Activated naive CD8-positive, alpha-beta T cell treated with anti-CD3 and anti-CD28 coated beads, Interleukin-2, amount 10 ng/mL, durations not matched to agents 7 days and 5 days (primary cell): Measurements from ENCODE around the gene BLVRB. TPM values are rescaled to one million over a fixed set of nuclear protein-coding genes. Genes with fewer than 3 reads are reported as not detected.

Experiments
- ATAC-seq: fragments of 150-1000 bp; cut with Tn5 transposase; one replicate; pipeline ENCODE4 v1.10.0; 2021; ENCODE audit warnings: low read depth, moderate library complexity
- POLR2A ChIA-PET: fragments of 350-600 bp; sonication (Branson Sonifier 250); formaldehyde crosslinking; loops from one replicate; lab custom pipeline; 2021; ENCODE audit warnings: antibody characterized with exemption; lab: Charles Lee
- DNase-seq: peaks from one replicate; pipeline ENCODE4 v3.0.0; 2021
- H3K27ac Mint-ChIP-seq: one replicate; pipeline ENCODE4 v1.8.0; 2022; ENCODE audit warnings: mild to moderate bottlenecking, mixed read lengths
- H3K27me3 Mint-ChIP-seq: one replicate; pipeline ENCODE4 v1.8.0; 2022; ENCODE audit warnings: mild to moderate bottlenecking, moderate library complexity, mixed read lengths
- H3K36me3 Mint-ChIP-seq: one replicate; pipeline ENCODE4 v1.8.0; 2021; ENCODE audit warnings: mild to moderate bottlenecking, mixed read lengths
- H3K4me1 Mint-ChIP-seq: one replicate; pipeline ENCODE4 v1.8.0; 2021; ENCODE audit warnings: mixed read lengths
- H3K4me3 Mint-ChIP-seq: one replicate; pipeline ENCODE4 v1.8.0; 2022; ENCODE audit warnings: mild to moderate bottlenecking, moderate library complexity, mixed read lengths
- H3K9me3 Mint-ChIP-seq: one replicate; pipeline ENCODE4 v1.8.0; 2021; ENCODE audit warnings: mixed read lengths
- total RNA-seq, 2 experiments: library from RNA; stranded (reverse); gene quantifications; one replicate each; pipeline ENCODE4 v1.2.3, GENCODE V29; 2021

BLVRB gene
- total RNA-seq = 10 to 100 TPM; 20.4 to 21.5 TPM

DNA sequence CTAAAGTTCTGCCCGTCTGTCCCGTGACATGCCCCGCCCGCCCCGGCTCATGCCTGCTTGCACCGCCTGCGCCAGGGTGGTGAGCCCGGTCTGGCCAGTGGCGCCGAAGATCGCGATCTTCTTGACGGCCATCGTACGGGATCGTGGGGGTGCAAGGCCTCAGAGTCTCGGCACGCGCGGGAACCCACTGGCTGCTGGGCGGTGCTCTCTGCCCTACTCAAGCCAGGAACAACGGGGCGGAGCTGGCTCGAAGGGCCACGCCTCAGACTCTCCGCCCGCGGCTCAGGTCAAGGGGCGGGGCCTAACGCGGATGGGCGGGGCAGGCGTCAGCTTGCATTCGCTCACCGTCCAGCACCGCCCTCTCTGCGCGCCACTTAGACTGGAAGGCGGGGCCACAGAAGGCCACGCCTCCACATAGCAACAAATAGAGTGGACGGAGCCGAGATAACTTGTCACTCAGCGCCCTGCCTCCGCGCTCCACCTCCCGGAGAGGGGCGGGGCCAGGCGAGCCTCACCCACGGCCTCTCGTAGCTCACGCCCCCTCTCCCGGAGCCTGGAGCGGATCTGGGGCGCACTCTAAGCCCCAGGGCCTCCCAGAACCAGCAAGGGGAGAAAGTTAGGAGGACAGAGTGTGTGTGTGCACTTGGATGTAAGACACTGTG, at the start of gene BLVRB:
Gene BLVRB, minus strand, starts transcription at position 189 of the 662 bp plus-strand sequence. Its CDS starts 57 bp downstream, at position 132.
- peak; percentile 85 for ATAC-seq
- Mint-ChIP-seq H3K4me3 (peak within 1 kb of the TSS; percentile 73), H3K27ac (peak within 1 kb of the TSS; percentile 79), H3K9me3 (no peaks in the 10 kb centered on the region), H3K4me1 (peaks cover 24% of the 10 kb centered on the region), H3K27me3 (peaks cover 21% of the 10 kb centered on the region), H3K36me3 (no peaks in the 10 kb centered on the region)
- POLR2A ChIA-PET = interaction anchor here (0.9 to 1.9 kb wide), 8 partner anchors 22 to 191 kb away, joined by 3 to 12 read pairs (median 4); partner anchors contain the start of genes C19orf47 and PLD3
- DNase-seq = peak; percentile 100

GRCh38 chr19:40513741-40514315, 48.3 kb upstream of the BLVRB start:
- Mint-ChIP-seq H3K27me3 (peaks cover 51% of the 10 kb centered on the region), H3K4me1 (peaks cover 2% of the 10 kb centered on the region), H3K36me3 (no peaks in the 10 kb centered on the region), H3K27ac (no peak overlapping the region), H3K4me3 (no peak overlapping the region), H3K9me3 (no peaks in the 10 kb centered on the region)
- POLR2A ChIA-PET = no interaction called here
- ATAC-seq (no peak), DNase-seq (no peak)

DNA sequence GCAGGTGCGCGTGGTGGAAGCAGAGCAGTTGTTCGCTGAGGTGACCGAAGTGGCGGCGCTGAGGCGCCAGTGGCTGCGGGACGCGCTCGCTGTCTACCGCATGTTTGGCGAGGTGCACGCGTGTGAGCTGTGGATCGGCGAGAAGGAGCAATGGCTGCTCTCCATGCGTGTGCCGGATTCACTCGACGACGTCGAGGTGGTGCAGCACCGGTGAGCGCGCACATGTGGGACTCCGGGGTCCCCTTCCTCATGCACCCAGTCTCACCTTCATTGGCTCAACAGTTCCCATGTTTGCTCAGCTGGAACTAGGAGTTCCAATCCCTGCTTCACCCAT, 47.8 kb upstream of the BLVRB start:
- ATAC-seq (no peak), DNase-seq (no peak)
- Mint-ChIP-seq H3K36me3 (no peaks in the 10 kb centered on the region), H3K27ac (no peak overlapping the region), H3K4me3 (no peak overlapping the region), H3K9me3 (no peaks in the 10 kb centered on the region), H3K27me3 (peaks cover 51% of the 10 kb centered on the region), H3K4me1 (peaks cover 2% of the 10 kb centered on the region)
- POLR2A ChIA-PET = no interaction called here

GRCh38 chr19:40512473-40513344, 47.2 kb upstream of the BLVRB start:
- Mint-ChIP-seq H3K9me3 (no peaks in the 10 kb centered on the region), H3K27ac (no peak overlapping the region), H3K4me1 (peaks cover 2% of the 10 kb centered on the region), H3K4me3 (no peak overlapping the region), H3K27me3 (peaks cover 47% of the 10 kb centered on the region), H3K36me3 (no peaks in the 10 kb centered on the region)
- ATAC-seq = peak; percentile 30
- peak; percentile 39 for DNase-seq
- POLR2A ChIA-PET = no interaction called here

- Mint-ChIP-seq H3K36me3 (no peaks in the 10 kb centered on the region), H3K4me3 (no peak overlapping the region), H3K4me1 (peaks cover 2% of the 10 kb centered on the region), H3K27ac (no peak overlapping the region), H3K27me3 (peaks cover 44% of the 10 kb centered on the region), H3K9me3 (no peaks in the 10 kb centered on the region)
- no peak for ATAC-seq
- POLR2A ChIA-PET = no interaction called here
- no peak for DNase-seq
Measured at GRCh38 chr19:40512110-40512472, 46.5 kb upstream of the BLVRB start.

- no peak overlapping the region for H3K27ac Mint-ChIP-seq
- no peak overlapping the region for H3K4me3 Mint-ChIP-seq
- peaks cover 38% of the 10 kb centered on the region for H3K27me3 Mint-ChIP-seq
- no peaks in the 10 kb centered on the region for H3K36me3 Mint-ChIP-seq
- no peak for DNase-seq
- no peak for ATAC-seq
- POLR2A ChIA-PET = no interaction called here
- peaks cover 2% of the 10 kb centered on the region for H3K4me1 Mint-ChIP-seq
- no peaks in the 10 kb centered on the region for H3K9me3 Mint-ChIP-seq
Measured at GRCh38 chr19:40511487-40511886, 45.9 kb upstream of the BLVRB start.

- no peaks in the 10 kb centered on the region for H3K9me3 Mint-ChIP-seq
- H3K27me3 Mint-ChIP-seq = peaks cover 37% of the 10 kb centered on the region
- ATAC-seq (no peak), DNase-seq (no peak)
- H3K36me3 Mint-ChIP-seq = no peaks in the 10 kb centered on the region
- peaks cover 2% of the 10 kb centered on the region for H3K4me1 Mint-ChIP-seq
- H3K4me3 Mint-ChIP-seq = no peak overlapping the region
- H3K27ac Mint-ChIP-seq = no peak overlapping the region
- POLR2A ChIA-PET = no interaction called here
Measured at GRCh38 chr19:40510526-40511115, 45.1 kb upstream of the BLVRB start.

DNA sequence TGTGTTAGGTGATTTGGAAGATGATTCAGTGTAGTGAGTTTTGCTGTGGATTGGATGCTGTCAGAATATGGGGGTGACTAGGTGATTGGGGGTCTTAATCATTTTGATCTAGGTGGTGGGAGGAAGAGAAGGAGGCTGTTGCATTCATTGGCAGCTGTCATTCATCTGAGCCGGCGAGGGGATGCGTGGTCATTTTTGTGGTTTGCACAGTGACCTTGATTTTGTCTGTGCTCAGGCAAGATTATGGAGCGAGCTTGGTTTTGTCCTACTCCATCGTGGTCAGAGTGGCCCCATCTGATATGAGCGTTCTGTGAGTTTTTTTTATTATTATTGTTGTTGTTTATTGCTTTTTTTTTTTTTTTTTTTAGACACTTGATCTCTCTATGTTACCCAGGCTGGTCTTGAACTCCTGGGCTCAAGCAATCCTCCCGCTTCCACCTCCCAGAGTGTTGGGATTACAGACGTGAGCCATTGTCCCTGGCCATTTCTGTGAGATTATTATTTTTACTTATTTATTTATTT, 43.3 kb upstream of the BLVRB start:
- peaks cover 2% of the 10 kb centered on the region for H3K4me1 Mint-ChIP-seq
- H3K36me3 Mint-ChIP-seq = no peaks in the 10 kb centered on the region
- no peak overlapping the region for H3K27ac Mint-ChIP-seq
- H3K4me3 Mint-ChIP-seq = no peak overlapping the region
- DNase-seq (no peak), ATAC-seq (no peak)
- POLR2A ChIA-PET = interaction anchor here (0.6 kb wide), 1 partner anchor 67 kb away, joined by 4 read pairs; no protein-coding TSS in a partner anchor
- H3K9me3 Mint-ChIP-seq = no peaks in the 10 kb centered on the region
- H3K27me3 Mint-ChIP-seq = peaks cover 27% of the 10 kb centered on the region

DNA sequence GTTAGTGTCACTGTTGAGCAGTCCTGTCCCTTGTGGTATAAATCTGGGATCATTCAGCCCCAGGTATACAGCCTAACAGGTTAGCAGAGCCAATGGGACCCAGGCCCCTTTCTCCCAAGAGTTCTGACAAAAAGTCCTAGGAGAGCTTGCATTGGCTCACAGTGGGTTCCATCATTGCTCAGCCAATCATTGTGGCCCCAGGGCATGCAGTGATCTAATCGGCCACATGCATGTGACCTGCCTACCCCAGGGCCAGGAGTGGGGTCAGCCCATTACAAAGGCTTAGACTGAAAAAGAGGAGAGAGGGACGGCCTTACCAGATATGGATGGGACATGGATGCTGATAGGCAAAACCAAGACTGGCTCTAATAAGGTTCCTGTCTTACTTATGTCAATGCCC, 42.3 kb upstream of the BLVRB start:
- POLR2A ChIA-PET = no interaction called here
- DNase-seq = no peak
- Mint-ChIP-seq H3K4me3 (no peak overlapping the region), H3K9me3 (no peaks in the 10 kb centered on the region), H3K27me3 (peaks cover 25% of the 10 kb centered on the region), H3K36me3 (no peaks in the 10 kb centered on the region), H3K4me1 (peaks cover 2% of the 10 kb centered on the region), H3K27ac (no peak overlapping the region)
- ATAC-seq = no peak

DNA sequence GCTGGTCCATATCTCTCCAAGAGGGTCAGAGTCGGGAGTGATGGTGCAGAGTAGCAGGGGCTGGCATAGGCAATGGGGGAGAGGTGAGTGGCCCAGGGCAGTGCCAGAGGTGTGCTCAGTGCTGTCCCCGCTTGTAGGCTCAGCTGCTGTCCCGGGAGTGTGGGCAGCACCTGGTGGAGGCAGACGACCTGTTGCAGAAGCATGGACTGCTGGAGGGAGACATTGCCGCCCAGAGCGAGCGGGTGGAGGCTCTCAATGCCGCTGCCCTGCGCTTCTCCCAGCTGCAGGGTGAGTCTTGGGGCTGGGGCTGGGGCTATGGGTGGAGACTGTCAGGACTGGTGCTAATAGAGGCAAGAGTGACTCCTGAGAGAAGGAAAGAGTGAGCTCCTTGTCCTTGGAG, 40.6 kb upstream of the BLVRB start:
- no peak overlapping the region for H3K27ac Mint-ChIP-seq
- H3K27me3 Mint-ChIP-seq = peaks cover 10% of the 10 kb centered on the region
- H3K4me1 Mint-ChIP-seq = no peaks in the 10 kb centered on the region
- POLR2A ChIA-PET = no interaction called here
- no peaks in the 10 kb centered on the region for H3K36me3 Mint-ChIP-seq
- H3K4me3 Mint-ChIP-seq = no peak overlapping the region
- ATAC-seq (no peak), DNase-seq (no peak)
- no peaks in the 10 kb centered on the region for H3K9me3 Mint-ChIP-seq

DNA sequence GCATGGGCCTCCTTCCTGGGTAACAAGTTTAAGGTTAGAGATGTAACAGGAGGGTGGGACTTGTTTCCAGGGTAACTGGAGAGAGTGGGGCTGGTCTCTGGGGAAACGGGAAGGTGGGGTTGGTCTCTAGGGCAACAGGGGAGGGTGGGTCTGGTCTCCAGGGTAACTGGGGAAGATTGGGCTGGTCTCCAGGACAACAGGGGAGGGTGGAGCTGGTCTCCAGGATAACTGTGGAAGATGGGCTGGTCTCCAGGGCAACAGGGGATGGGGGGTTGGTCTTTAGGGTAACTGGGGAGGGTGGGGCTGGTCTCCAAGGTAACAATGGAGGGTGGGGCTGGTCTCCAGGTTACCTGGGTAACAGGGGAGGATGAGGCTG, 37.8 kb upstream of the BLVRB start:
- no peaks in the 10 kb centered on the region for H3K4me1 Mint-ChIP-seq
- H3K27me3 Mint-ChIP-seq = no peaks in the 10 kb centered on the region

GRCh38 chr19:40502647-40503319, 37.2 kb upstream of the BLVRB start:
- H3K27me3 Mint-ChIP-seq = peaks cover 3% of the 10 kb centered on the region
- no peaks in the 10 kb centered on the region for H3K4me1 Mint-ChIP-seq
- POLR2A ChIA-PET = no interaction called here
- DNase-seq (no peak), ATAC-seq (no peak)
- H3K27ac Mint-ChIP-seq = no peak overlapping the region
- no peaks in the 10 kb centered on the region for H3K9me3 Mint-ChIP-seq
- H3K4me3 Mint-ChIP-seq = no peak overlapping the region
- H3K36me3 Mint-ChIP-seq = no peaks in the 10 kb centered on the region

More for the DNA sequence above, 37.8 kb upstream of the BLVRB start:
- DNase-seq (no peak), ATAC-seq (no peak)
- H3K36me3 Mint-ChIP-seq = no peaks in the 10 kb centered on the region
- no peaks in the 10 kb centered on the region for H3K9me3 Mint-ChIP-seq
- POLR2A ChIA-PET = no interaction called here
- H3K27ac Mint-ChIP-seq = no peak overlapping the region
- H3K4me3 Mint-ChIP-seq = no peak overlapping the region

GRCh38 chr19:40502081-40502480, 36.5 kb upstream of the BLVRB start:
- ATAC-seq = no peak
- Mint-ChIP-seq H3K4me3 (no peak overlapping the region), H3K4me1 (no peaks in the 10 kb centered on the region), H3K36me3 (no peaks in the 10 kb centered on the region), H3K27me3 (peaks cover 3% of the 10 kb centered on the region), H3K27ac (no peak overlapping the region), H3K9me3 (no peaks in the 10 kb centered on the region)
- POLR2A ChIA-PET = interaction anchor here (0.5 kb wide), 1 partner anchor 22 kb away, joined by 3 read pairs; no protein-coding TSS in a partner anchor
- no peak for DNase-seq
